ENCODE results near the gene NDUFS7. TPM values are rescaled to one million over a fixed set of nuclear protein-coding genes. Genes with fewer than 3 reads are reported as not detected.

NDUFS7 gene
- total RNA-seq, 1 donor from 2014 or later: 84.3 TPM

DNA sequence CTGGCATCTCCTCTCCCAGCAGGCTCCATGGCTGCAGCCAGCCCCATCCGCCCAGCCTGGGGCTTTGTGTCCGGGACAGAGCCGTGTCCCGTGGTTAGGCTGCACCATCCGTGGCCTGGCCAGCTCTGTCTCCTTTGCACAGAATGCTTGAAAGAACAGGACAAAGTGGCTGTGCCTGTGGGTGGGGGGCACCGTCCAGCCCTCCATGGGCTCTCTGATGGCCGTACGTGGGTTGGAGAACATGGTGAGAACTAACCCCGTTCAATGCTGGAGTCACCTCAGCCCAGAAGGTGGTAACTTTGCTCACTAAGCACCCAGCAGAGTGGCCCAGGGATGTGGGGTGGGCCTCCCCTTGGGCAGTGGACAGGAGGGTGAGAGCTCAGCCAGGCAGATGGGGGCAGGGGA is 57.3 kb downstream of the NDUFS7 start:
- POLR2A ChIA-PET: interaction anchor here (0.5 to 1.4 kb wide), 6 partner anchors 10 to 462 kb away, joined by 3 to 8 read pairs (median 5); no protein-coding TSS in a partner anchor
- no peak for DNase-seq
- no peak for ATAC-seq (ENCODE audit: low read depth)
- no peaks in the 10 kb centered on the region for H3K27me3 Mint-ChIP-seq
- no peaks in the 10 kb centered on the region for H3K9me3 Mint-ChIP-seq
- H3K36me3 Mint-ChIP-seq (ENCODE audit: low read depth): peaks cover 38% of the 10 kb centered on the region
- intact Hi-C loops (cut with micrococcal nuclease): no loop called here
- CTCF ChIA-PET: no interaction called here
- TF ChIP-seq, protein P1, sequence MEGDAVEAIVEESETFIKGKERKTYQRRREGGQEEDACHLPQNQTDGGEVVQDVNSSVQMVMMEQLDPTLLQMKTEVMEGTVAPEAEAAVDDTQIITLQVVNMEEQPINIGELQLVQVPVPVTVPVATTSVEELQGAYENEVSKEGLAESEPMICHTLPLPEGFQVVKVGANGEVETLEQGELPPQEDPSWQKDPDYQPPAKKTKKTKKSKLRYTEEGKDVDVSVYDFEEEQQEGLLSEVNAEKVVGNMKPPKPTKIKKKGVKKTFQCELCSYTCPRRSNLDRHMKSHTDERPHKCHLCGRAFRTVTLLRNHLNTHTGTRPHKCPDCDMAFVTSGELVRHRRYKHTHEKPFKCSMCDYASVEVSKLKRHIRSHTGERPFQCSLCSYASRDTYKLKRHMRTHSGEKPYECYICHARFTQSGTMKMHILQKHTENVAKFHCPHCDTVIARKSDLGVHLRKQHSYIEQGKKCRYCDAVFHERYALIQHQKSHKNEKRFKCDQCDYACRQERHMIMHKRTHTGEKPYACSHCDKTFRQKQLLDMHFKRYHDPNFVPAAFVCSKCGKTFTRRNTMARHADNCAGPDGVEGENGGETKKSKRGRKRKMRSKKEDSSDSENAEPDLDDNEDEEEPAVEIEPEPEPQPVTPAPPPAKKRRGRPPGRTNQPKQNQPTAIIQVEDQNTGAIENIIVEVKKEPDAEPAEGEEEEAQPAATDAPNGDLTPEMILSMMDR (IDR thresholded peaks at IDR 0.05): no peak
- peak overlapping the region; percentile 63 for H3K4me3 Mint-ChIP-seq
- H3K27ac Mint-ChIP-seq: no peak overlapping the region
- peaks cover 36% of the 10 kb centered on the region for H3K4me1 Mint-ChIP-seq

DNA sequence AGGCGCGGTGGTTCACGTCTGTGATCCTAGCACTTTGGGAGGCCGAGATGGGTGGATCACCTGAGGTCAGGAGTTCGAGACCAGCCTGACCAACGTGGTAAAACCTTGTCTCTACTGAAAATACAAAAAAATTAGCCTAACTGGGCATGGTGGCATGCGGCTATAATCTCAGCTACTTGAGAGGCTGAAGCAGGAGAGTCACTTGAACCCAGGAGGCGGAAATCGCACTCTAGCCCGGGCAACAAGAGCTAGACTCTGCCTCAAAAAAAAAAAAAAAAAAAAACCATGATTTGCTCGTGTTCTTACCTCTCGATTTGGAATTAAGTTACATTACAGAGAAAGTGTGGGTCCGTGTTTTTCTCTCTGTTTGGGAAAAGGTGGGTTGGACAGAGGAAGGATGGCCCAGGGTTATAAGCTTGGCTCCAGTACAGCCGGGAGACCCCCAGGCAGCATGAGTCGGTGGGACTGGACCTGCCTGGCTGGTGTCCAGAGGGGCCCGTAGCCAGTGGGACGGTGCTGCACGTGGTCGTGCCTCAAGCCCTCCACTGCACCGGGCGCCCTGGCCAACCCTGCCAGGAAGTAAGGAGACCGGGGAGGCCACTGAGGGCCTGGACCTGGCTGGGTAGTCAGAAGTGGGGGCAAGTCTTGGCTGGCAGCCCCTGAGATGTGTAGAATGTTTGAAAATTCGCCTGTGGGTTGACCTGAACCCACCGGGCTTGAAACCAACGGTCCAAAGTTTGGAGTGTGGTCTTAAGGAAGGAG is 58.2 kb downstream of the NDUFS7 start:
- peaks cover 36% of the 10 kb centered on the region for H3K4me1 Mint-ChIP-seq
- intact Hi-C loops (cut with micrococcal nuclease): no loop called here
- peak overlapping the region; percentile 29 for H3K4me3 Mint-ChIP-seq
- CTCF ChIA-PET: no interaction called here
- H3K27ac Mint-ChIP-seq: no peak overlapping the region
- H3K9me3 Mint-ChIP-seq: no peaks in the 10 kb centered on the region
- DNase-seq: no peak
- TF ChIP-seq, protein P1 (IDR thresholded peaks at IDR 0.05): no peak
- ATAC-seq (ENCODE audit: low read depth): no peak
- no peaks in the 10 kb centered on the region for H3K27me3 Mint-ChIP-seq
- POLR2A ChIA-PET: interaction anchor here (0.6 to 1.4 kb wide), 4 partner anchors 27 to 461 kb away, joined by 3 to 8 read pairs (median 4); no protein-coding TSS in a partner anchor
- H3K36me3 Mint-ChIP-seq (ENCODE audit: low read depth): peaks cover 38% of the 10 kb centered on the region

Other genes with a start within 250 kb of the NDUFS7 start
- gene SBNO2, start 209.6 kb upstream of the NDUFS7 start, total RNA-seq: 111 and 127 TPM in 2 replicates
- gene STK11, start 178.1 kb upstream of the NDUFS7 start, total RNA-seq: 62.0 and 67.6 TPM in 2 replicates
- gene CBARP, start 145.9 kb upstream of the NDUFS7 start, total RNA-seq: 0.29 and 0.64 TPM in 2 replicates
- gene ATP5F1D, start 142.2 kb upstream of the NDUFS7 start, total RNA-seq: 172 and 185 TPM in 2 replicates
- 64.5 and 68.4 TPM in 2 replicates for gene MIDN, start 135.3 kb upstream of the NDUFS7 start, total RNA-seq
- gene CIRBP, start 114.6 kb upstream of the NDUFS7 start, total RNA-seq: 399 and 400 TPM in 2 replicates
- 47.9 and 52.0 TPM in 2 replicates for gene FAM174C, start 108.4 kb upstream of the NDUFS7 start, total RNA-seq
- not detected in 2 replicates for gene EFNA2, start 98.0 kb upstream of the NDUFS7 start, total RNA-seq
- gene GAMT, start 17.6 kb downstream of the NDUFS7 start, total RNA-seq: 6.9 and 8.8 TPM in 2 replicates
- gene DAZAP1, start 23.7 kb downstream of the NDUFS7 start, total RNA-seq: 177 and 195 TPM in 2 replicates
- 1,788 and 2,029 TPM in 2 replicates for gene RPS15, start 54.5 kb downstream of the NDUFS7 start, total RNA-seq
- gene APC2, start 66.2 kb downstream of the NDUFS7 start, total RNA-seq: 0.42 and 0.59 TPM in 2 replicates
- 42.8 and 55.7 TPM in 2 replicates for gene C19orf25, start 95.3 kb downstream of the NDUFS7 start, total RNA-seq
- gene PCSK4, start 106.4 kb downstream of the NDUFS7 start, total RNA-seq: 1.2 and 1.3 TPM in 2 replicates
- gene REEP6, start 107.3 kb downstream of the NDUFS7 start, total RNA-seq: 1.1 and 1.5 TPM in 2 replicates
- not detected in 2 replicates for gene ADAMTSL5, start 129.1 kb downstream of the NDUFS7 start, total RNA-seq
- not detected in 2 replicates for gene PLK5, start 140.2 kb downstream of the NDUFS7 start, total RNA-seq
- gene MEX3D, start 184.4 kb downstream of the NDUFS7 start, total RNA-seq: 2.1 and 2.5 TPM in 2 replicates
- gene MBD3, start 209.0 kb downstream of the NDUFS7 start, total RNA-seq: 91.9 and 96.9 TPM in 2 replicates
- gene UQCR11, start 221.6 kb downstream of the NDUFS7 start, total RNA-seq: 117 and 141 TPM in 2 replicates